Activated naive CD4-positive, alpha-beta T cell (primary cell): ENCODE results near the gene CAPN13.
"Not testable (repeated sequence)": the region's sequence is repeated elsewhere in the genome, so short reads cannot be mapped to it uniquely, and the experiment has no call there.

ENCODE experiments used
- DNase-seq, 4 experiments: peaks; one replicate each; lab custom pipeline; 2025; lab: John Stamatoyannopoulos, UW

CAPN13 gene

DNA sequence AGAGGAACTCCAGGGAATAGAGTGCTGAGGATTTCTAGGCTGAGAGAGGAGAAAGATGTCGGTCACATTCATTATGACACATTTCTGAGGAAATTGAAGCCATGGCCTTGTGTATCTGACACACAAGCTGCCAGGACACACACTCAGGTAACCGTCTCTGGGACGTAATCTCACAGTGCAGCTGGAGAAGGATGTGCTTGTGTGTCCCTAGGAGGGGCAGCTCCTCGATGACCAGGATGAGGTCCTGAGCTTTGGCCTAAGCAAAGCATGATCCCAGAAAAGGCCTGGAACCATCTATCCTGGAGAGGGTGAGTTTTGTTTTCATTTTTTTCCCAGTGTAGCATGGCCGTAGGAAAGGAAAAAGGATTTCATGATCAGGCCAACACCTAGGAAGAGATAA lies 102.2 kb downstream of the CAPN13 start:
- DNase-seq, result no peak

DNA sequence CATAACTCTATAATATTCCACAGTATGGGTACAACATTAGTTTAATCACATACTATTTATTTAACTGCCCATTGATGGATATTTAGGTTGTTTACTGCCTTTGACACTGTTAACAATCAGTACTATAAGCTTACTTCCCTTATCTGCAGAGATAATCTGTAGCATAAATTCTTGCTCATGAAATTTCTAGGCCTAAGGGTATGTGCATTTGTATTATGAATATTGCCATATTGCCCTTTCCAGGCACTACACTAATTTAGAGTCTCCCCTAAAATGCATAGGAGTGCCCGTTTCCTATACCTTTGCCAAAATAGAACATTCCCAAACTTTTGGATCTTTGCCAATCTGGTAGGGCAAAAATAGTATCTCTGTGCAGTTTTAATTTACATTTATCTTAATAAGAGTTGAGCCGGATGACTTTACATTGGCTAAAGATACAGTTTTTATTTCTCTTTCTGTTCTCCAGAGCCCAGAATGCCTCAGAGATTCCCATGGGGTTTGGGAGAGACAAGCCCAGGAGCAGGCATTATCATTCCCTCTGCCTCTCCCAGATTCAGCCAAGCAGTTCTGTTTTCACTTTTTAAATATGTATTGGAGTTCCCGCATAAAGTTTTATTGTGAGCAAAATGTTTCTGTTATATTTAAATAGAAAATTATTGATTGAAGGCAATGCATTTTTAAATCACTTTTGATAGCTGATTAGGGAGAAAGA lies 102.8 kb downstream of the CAPN13 start:
- DNase-seq, result no peak

DNA sequence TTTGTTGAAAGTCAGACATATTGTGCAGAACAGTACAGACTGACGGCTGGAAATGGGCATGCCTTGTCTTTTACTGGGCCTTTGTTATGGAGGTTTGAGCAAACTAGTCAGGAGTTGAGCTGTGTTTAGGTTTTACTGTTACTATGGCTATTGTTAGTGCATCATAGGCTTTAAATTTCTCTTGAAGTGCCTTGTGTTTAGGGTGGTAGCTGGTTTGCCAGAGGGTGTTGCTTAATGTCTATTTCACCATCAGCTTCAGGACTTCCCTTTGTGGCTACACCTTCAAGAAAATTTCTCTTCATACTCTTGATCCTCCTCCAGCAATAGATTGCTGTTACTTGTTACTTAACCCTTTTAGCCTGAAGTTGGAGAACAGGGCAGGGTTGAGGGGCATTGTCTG lies 104.6 kb downstream of the CAPN13 start:
- no peak for DNase-seq

DNA sequence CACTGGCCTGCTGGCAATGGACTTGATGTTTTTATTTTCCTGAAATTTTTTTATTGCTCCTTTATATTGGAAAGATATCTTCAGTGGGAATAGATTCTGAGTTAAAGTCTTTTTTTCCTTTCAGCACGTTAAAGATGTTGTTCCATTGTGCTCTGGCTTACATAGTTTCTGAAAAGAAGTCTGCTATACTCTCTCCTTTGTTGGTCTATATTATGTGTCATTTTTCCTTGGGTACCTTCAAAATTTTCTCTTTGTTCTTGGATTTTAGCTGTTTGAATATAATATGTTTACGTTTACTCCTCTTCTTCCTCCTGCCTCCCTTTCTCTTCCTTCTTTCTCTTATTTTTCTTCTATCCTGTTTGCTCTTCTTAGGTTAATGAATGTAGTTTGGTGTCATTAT lies 105.5 kb downstream of the CAPN13 start:
- no peak for DNase-seq

DNA sequence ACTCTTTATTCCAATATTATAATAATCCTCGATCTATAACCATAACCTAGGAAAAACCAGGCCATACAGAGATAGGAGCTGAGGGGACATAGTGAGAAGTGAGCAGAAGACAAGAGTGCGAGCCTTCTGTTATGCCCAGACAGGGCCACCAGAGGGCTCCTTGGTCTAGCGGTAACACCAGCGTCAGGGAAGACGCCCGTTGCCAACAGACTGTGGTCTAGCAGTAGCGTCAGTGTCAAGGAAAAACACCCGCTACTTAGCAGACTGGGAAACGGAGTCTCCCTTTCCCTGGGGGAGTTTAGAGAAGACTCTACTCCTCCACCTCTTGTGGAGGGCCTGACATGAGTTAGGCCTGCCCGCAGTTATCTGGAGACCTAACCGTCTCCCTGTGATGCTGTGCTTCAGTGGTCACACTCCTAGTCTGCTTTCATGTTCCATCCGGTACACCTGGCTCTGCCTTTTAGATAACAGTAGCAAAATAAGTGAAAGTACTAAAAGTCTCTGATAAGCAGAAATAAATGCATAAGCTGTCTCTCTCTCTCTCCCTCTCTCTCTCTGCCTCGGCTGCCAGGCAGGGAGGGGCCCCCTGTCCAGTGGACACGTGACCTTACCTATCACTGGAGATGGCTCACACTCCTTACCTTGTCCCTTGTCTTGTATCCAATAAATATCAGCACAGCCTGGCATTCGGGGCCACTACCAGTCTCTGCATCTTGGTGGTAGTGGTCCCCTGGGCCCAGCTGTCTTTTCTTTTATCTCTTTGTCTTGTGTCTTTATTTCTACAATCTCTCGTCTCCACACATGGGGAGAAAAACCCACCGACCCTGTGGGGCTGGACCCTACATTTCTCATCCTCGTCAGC lies 109.8 kb downstream of the CAPN13 start:
- DNase-seq, result not testable (repeated sequence)

DNA sequence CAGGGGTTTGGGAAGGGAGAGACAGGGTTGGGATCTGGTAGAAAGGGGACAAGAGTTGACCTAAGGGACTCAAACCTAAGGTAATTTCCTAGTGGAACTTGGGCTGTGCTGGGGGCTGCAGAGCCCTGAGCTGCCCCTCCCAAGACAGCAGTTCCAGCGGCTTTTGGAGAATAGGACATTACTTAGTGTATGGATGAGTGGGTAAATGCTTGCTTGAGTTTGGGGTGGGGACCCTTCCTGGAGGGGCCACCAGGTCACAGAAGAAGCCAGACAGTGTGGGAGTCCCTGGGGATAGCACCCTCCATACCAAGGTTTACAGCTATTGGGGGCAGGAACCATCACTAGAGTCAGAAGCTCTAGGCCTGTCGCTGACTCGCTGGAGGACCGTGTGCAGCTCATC lies 111.5 kb downstream of the CAPN13 start:
- DNase-seq, result no peak

DNA sequence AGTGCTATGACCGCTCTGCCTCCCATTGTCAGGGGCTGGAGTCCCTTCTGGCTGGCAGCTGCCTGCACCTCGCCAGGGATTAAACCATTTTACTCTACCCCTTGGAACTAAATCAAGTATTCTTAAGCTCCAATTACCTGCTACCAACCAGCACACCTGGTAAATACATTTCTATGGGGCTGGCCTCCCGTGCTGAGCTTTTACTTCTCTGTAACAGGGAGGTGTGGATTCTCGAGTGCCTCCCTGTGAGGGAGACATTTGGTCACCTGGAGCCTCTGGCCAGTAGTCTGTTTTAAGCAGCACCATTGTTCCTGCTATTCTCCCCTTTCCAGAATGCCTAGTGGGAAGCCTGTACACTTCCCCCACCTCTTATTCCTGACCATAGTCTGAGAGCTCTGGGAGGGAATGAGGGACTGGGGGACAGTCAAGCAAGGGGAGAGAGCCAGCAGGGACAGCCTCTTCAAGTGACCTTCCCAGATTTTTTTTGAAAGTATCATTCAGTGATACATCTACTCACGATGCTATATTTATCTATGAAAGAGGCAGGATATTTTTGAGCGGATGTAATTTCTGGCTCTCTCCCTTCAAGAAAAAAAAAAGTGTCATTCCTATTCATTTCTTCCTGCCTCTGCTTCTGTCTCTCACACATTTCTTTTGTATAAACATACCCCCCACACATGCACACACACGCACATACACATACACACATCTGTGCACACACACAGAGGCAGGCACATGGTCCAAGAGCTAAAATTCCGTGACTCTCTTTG lies 112.8 kb downstream of the CAPN13 start:
- no peak for DNase-seq

DNA sequence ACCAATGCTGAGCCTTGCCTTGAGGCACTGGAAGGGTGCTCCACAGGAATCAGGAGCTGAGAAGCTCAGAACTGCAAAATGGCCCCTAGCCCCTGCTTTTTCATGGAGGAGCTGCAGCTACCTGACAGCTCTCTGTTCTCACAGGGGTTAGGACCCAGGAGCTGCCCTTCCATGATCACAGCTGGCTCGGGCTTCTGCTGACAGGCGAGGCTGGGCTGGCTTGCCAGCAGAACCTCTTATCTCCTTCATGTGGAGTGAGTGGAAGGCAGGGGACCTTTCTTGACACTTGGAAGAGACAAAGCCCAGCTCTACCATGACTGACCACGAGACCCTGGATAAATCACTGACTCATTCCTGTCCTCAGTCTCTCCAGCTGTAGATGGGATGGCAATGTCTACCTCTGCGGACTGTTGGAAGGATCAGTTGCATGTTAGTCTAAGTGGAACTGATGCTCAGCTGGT lies 113.4 kb downstream of the CAPN13 start:
- no peak for DNase-seq

DNA sequence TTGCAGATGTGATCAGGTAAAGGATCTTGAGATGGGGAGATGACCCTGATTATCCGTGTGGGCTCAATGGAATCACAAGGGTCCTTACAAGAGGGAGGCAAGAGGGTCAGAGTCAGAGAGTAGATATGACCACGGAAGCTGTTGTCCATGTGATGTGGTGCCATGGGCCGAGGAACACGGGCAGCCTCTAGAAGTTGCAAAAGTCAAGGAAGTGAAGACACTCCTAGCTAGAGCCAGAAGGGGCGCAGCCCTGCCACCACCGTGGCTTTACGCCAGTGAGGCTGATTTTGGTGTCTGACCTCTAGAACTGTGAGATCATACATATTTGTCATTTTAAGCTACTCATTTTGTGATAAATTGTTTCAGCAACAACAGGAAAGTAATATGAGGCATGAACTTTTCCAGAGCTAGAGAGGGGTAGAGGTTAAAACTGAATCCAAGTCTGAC lies 114.4 kb downstream of the CAPN13 start:
- DNase-seq, result no peak

DNA sequence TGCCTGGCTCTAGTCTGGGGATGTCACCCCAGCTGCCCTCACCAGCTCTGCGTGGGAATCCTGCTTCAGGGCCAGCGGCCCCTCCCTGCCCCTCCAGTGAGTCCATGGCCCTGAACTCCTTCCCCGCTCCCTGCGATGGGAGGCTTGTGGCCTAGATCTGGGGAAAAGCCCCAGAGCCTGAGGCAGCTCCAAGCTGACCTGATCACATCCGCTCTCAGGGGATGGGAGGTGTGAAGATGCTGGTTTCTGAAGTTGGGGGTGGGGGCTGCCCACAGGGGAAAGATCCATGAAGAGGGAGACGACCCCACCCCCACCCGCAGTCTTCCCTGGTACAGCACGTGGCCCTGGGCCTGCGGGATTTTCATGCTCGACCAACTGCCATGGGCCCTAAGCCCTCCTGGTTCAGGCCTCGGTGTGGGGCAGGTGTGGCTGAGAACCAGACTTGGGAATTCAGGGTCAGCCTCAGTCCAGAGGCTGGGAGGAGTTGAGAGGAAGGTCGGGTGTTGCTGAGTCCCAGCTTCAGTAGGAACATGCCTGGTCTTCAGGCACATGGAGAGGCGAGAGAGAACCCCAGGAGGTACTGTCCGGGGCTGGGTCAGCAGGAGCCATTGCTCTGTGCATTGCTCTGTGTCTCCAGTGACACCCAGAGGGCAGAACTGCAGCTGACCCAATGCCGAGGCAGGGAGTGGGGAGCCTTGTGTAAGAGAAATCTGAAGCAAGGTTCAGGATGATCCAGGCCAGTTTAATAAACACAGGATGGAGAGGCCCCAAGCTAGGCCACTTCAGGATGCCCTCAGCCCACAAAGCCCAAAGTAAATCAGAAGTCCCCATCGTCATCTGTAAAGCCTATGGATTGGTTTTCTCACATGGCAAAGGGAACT lies 115.1 kb downstream of the CAPN13 start:
- DNase-seq, result no peak

DNA sequence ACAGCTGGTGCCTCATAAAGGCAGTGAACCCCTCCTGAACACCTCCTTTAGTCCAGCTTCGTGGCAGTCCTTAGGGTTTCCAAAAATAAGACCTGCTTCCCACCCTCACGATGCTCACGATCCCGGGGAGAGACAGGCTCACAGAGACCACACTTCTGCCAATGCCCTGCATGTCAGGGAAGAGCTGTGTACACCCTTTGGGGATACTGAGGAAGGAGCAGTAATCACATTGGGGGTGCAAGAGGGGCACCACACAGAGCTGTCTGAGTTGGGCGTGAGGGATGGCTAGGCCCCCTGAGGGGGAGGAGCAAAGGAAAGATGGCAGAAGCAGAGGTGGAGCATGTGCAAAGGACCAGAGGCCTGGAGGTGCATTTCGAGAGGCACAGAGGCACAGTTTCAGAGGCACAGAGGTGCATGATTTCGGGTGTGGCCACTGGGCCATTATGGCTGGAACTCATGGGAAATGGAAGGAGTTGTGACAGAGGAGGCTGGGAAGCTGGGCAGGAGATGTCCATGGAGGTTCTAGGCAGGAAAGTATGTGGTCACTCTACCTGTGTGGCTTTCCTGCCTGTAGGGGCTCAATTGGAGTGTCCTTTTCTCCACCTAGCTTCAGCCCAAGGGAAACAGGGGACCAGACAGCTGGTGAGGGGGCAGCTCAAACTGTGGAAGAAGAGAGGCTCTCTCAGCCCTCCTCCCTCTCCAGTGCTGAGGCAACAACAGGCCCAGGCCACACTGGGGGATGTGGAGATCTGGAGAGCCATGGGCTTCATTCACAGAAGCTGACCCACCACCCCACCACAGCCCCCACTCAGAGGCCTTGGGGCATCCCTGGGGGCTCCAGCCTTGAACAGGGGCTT lies 115.9 kb downstream of the CAPN13 start:
- no peak for DNase-seq

DNA sequence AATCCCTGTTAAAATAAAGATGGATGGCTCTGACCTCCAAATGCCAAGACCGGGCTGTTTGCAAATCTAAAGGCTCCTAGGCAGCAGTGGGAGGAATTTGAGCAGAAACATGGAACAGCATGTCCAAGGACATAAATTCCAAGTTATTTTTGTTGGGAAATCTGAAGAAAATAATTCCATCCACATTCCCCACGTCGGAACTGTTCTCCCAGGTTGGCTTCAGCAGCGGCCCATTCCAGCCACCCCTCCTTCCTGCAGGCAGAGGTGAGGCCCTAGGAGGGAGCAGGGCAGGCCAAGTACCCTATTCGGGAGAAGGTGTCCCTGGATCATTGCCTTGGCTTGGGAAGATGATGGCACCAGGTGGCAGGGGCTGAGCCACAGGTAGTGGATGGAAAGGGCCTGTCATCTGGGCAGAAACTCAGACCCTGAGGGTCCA lies 117.1 kb downstream of the CAPN13 start:
- no peak for DNase-seq

DNA sequence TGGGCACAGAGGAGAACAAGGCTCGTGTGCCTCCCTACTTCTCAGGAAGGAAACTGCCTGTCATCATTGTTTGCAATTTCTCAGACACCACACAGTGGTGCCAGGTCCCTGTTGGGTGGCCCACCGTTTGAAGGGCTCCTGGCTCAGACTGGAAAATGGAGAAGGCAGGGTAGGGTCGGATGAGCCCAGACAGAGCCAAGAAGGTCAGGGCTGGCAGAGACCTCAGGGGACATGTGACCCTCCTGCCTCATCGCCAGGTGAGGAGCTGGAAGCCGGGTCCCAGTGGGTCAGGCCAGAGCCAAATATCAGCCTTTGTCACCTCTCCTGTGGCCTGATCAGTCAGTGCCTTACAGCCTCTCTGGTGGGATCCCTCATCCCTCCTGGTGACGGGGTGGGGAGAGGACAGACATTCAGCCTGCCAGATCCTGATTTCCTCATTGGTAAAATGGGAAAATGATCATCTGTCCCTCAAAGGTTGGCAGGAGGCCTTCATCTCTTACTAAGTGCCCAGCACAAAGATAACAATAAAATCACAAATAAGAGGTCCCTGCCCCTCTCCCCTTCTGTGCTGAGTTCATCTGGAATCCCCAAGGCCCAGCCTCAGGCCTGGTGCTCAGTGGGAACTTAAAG lies 117.6 kb downstream of the CAPN13 start:
- DNase-seq, result no peak

DNA sequence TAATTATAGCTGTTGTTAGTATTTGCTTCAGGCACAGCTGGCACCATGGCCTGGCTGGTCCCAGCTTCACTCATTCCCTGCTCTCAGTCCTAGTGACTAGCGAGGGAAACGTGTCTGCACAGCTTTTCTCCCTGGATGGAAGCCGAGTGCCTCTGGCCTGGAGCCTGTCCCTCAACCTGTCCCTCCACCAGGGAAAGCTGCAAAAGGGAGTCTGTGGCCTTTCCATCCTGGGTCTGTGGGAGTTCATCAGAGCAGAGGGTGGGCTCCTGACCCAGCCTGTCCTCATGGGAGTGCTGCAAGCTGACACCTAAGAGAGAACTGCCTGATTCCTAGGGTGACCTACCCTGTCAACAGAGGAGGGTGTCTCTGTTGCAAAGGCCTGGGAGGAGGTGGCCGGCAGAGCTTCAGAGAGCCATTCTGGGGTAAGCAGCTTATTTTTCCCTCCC lies 118.3 kb downstream of the CAPN13 start:
- DNase-seq, result no peak

DNA sequence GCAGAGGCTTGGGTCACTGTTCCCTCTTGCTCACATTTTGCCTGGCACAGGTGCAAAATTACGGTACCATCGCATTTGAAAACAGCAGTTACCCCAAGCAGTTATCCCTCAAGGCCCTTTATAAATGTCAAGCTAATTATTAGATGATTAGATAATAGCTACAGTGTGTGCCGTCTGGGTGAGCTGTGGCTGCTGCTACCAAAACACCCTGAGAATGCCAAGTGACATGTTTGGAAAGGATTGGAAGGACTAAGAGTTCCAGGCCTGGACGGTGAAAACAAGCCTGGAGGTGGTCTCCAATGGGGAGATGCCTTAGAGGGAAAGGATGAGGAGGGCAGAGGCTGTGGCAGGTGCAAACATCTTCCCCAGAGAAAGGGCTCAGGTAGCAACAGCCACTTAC lies 120.6 kb downstream of the CAPN13 start:
- DNase-seq, result no peak

DNA sequence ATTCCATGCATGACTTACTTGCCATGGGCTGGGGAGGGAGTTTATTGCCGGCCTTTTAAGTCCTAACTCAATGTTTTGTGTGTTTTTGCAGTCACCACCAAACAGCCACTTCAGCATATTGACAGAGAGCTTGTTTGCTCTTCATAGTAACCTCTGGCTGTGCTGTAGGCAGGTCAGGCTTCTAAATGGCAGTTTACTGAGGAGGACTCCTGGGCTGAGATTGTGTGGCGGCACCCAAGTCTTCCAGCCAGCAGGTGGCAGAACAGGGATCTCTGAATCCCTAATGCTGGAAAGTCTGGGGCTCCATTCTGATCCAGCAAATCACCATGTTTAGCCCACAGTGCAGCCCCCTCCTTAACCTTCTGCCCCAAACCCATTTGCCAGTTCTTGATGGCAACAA lies 121.2 kb downstream of the CAPN13 start:
- no peak for DNase-seq

DNA sequence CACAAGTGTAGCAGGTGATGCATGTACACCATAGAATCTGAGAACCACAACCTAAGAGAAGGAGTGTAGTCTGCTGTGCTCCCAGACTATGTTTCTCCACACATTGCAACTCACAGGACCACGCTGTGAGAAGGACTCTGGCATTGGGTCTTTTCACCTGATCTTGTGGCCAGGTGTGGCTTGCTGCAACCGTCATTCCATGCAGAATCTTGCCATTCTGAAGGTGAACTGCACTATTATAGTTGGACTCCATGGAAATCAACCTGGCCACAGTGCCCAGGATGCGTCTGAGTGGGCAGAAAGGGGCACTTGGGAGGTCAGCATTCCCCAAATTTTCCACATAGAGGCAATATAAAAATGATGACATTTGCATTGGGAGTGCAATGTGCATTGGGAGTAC lies 122.2 kb downstream of the CAPN13 start:
- no peak for DNase-seq

DNA sequence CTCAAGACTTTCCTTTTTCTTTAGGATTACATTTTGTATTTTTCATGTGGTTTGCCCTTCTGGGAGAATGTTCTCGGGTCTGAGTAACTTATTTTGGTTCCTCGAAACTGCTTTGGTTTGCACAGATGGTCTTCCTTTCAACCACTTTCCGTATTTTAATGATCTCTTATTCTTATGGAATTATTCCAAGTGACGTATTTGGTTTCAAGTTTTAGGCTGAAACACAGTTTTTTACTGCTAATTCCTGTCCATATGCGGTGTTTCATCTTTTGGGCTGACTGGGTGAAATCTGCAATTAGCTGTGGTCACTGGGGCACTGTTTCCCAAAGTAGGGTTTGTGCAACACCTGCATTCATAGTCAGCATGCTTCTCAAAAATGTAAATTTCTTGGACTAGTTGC lies 122.7 kb downstream of the CAPN13 start:
- no peak for DNase-seq

DNA sequence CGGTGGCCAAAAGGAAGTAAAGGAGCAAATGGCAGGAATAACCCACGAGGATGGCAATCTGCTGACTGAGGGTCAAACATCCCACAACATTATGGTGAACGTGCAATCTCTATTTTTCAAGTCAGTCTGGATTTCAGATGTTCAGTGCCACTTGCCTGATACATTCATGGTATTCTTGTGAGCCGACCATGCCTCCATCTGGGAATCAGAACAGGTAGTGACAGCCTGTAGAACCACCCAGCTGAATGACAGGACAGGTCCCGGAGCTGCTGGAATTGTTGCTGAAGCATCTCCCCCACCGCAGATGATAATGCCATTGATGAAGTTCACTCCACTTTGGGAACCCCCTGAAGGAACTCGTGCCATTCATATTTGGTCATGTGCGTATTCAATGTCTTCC lies 123.2 kb downstream of the CAPN13 start:
- no peak for DNase-seq
